Chondrocyte (in vitro differentiated cells): Measurements from ENCODE around the gene CCDC198. TPM values are rescaled to one million over a fixed set of nuclear protein-coding genes. Genes with fewer than 3 reads are reported as not detected.

Experiments used
- DNase-seq: peaks from one replicate; pipeline ENCODE4 v3.0.0; 2021; ENCODE audit warnings: mixed read lengths, low spot score
- H3K27ac Mint-ChIP-seq: one replicate; pipeline ENCODE4 v1.8.0; 2021; ENCODE audit warnings: mild to moderate bottlenecking, moderate library complexity, mixed read lengths; ENCODE audit not compliant: unreplicated experiment
- H3K27me3 Mint-ChIP-seq: 2 replicates; pipeline ENCODE4 v1.8.0; 2021; ENCODE audit warnings: low read depth, mixed read lengths
- H3K36me3 Mint-ChIP-seq: 2 replicates; pipeline ENCODE4 v1.8.0; 2021; ENCODE audit warnings: low read depth, mixed read lengths
- H3K4me1 Mint-ChIP-seq: 2 replicates; pipeline ENCODE4 v1.8.0; 2021; ENCODE audit warnings: low read depth, mild to moderate bottlenecking, mixed read lengths
- H3K4me3 Mint-ChIP-seq: one replicate; pipeline ENCODE4 v1.8.0; 2021; ENCODE audit warnings: mild to moderate bottlenecking, moderate library complexity, mixed read lengths; ENCODE audit not compliant: unreplicated experiment
- H3K9me3 Mint-ChIP-seq: 2 replicates; pipeline ENCODE4 v1.8.0; 2021; ENCODE audit warnings: low read depth, mixed read lengths
- CTCF ChIP-seq: fragments of 200-600 bp; sonication (generic); IDR thresholded peaks from 2 replicates; pipeline ENCODE4 v1.5.0; 2021; ENCODE audit warnings: antibody characterized with exemption, mild to moderate bottlenecking, moderate library complexity
- total RNA-seq: library from RNA; stranded (reverse); gene quantifications from 3 replicates; pipeline ENCODE4 v1.2.1, GENCODE V29; 2021

CCDC198 gene
- total RNA-seq, 1 donor from 2014 or later: not detected

DNA sequence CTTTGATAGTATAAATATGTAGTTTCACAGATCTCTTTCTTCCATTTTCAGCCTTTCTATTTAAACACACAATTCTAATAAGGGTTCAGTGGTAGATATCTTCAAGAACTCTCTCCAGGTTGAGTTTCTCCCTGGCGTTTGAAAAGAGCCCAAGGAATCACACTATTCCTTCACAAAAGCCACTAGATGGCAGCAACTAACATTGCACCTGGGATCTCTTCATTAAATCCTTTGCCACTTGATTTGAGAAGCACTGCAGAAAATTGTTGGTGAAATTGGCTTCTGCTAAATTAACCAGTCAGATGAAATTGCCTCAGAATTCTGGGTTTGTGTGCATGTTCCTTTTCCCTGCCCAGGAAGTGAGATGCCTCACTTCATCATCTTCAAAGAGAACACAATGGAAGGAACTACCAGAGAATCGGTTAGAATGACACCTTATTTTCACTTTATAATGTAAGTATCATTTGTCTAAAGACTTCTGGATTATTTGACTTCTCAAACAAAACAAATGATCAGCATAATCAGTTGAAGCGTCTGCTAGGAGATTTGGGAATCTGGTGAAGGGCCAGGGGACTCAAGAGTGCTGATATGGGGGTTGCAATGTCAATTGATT, 6.8 kb downstream of the CCDC198 start:
- no peak for DNase-seq
- no peak overlapping the region for H3K4me3 Mint-ChIP-seq
- peak; percentile 85 for TF ChIP-seq CTCF
- no peaks in the 10 kb centered on the region for H3K36me3 Mint-ChIP-seq
- H3K27me3 Mint-ChIP-seq: peaks cover 23% of the 10 kb centered on the region
- H3K9me3 Mint-ChIP-seq: no peaks in the 10 kb centered on the region
- no peaks in the 10 kb centered on the region for H3K4me1 Mint-ChIP-seq
- no peak overlapping the region for H3K27ac Mint-ChIP-seq

DNA sequence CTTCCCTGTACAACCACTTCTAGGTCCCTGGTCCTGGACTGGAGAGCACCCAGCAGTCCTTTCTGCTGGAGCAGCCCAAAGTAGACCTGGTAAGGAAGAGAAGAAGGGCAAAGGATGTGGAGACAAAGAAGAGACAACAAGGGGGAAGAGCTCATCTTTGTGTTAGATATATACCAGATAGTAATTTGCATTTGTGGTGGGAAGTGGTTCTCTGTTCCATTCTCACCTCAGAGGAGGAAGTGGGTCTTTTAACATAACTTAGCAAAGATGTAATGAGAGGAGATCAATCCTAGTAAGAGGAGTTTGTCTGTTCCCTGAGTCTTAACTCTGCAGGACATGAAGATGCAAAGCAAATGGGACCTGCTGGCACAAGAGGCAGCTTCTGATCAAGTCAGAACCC, 8.0 kb downstream of the CCDC198 start:
- Mint-ChIP-seq H3K27ac (no peak overlapping the region), H3K4me3 (no peak overlapping the region), H3K36me3 (no peaks in the 10 kb centered on the region), H3K9me3 (no peaks in the 10 kb centered on the region), H3K4me1 (no peaks in the 10 kb centered on the region), H3K27me3 (peaks cover 25% of the 10 kb centered on the region)
- no peak for TF ChIP-seq CTCF
- DNase-seq: no peak

- Mint-ChIP-seq H3K27me3 (peaks cover 16% of the 10 kb centered on the region), H3K27ac (no peak overlapping the region), H3K9me3 (no peaks in the 10 kb centered on the region), H3K4me1 (no peaks in the 10 kb centered on the region), H3K4me3 (no peak overlapping the region), H3K36me3 (no peaks in the 10 kb centered on the region)
- TF ChIP-seq CTCF: no peak
- DNase-seq: no peak
Observed at GRCh38 chr14:57482120-57482519, 11.5 kb downstream of the CCDC198 start.

DNA sequence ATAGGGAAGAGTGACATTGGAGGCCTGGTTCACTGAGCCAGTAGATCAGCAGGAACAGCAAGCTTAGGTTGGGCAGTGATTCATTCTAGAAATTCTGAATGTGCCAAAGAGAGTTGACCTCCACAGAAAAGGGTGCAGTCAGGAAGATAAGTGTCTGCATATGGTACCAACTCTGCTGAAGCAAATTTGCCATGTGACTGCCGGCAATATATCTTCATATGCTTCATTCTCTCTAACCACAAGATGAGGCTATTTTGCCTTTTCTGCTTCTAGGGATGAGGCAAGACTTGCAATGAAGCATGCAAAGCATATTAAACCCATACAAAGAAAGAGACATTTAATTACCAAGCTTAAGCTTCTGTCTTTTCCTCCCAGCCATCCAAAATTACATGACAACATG, 13.6 kb downstream of the CCDC198 start:
- Mint-ChIP-seq H3K4me3 (no peak overlapping the region), H3K36me3 (no peaks in the 10 kb centered on the region), H3K27me3 (peaks cover 16% of the 10 kb centered on the region), H3K27ac (no peak overlapping the region), H3K9me3 (no peaks in the 10 kb centered on the region), H3K4me1 (no peaks in the 10 kb centered on the region)
- DNase-seq: no peak
- TF ChIP-seq CTCF: no peak

DNA sequence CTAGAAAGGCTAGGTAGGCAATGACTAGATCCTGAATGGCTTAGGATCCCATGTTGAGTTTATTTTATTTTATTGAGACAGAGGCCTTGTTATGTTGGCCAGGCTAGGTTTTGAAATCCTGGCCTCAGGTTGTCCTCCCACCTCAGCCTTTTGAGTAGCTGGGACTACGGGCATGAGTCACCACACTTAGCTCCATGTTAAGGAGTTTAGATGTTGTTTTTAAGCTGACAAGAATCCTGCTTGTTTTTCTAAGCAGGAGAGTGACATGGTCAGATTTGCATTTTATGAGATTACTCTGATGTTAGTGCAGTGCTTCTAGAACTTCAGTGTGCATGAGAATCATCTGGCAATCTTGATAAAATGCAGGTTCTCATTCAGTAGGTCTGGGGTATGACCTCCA, 14.5 kb downstream of the CCDC198 start:
- Mint-ChIP-seq H3K36me3 (no peaks in the 10 kb centered on the region), H3K9me3 (no peaks in the 10 kb centered on the region), H3K4me3 (no peak overlapping the region), H3K27me3 (peaks cover 16% of the 10 kb centered on the region), H3K27ac (no peak overlapping the region), H3K4me1 (no peaks in the 10 kb centered on the region)
- no peak for TF ChIP-seq CTCF
- DNase-seq: no peak
